GM23248 (cell line): ENCODE results near the gene VASN.

Source experiments
- EZH2 ChIP-seq: fragments of 200-600 bp; sonication (generic); IDR thresholded peaks from 2 replicates; pipeline ENCODE4 v1.6.1; 2018; ENCODE audit warnings: antibody characterized with exemption, mild to moderate bottlenecking; ENCODE audit not compliant: insufficient read depth, poor library complexity, severe bottlenecking
- EZH2phosphoT487 ChIP-seq: fragments of 200-600 bp; sonication (generic); IDR thresholded peaks from 2 replicates; pipeline ENCODE4 v1.6.1; 2018; ENCODE audit warnings: antibody characterized with exemption, moderate library complexity, mild to moderate bottlenecking, low read depth; ENCODE audit not compliant: insufficient read depth

DNA sequence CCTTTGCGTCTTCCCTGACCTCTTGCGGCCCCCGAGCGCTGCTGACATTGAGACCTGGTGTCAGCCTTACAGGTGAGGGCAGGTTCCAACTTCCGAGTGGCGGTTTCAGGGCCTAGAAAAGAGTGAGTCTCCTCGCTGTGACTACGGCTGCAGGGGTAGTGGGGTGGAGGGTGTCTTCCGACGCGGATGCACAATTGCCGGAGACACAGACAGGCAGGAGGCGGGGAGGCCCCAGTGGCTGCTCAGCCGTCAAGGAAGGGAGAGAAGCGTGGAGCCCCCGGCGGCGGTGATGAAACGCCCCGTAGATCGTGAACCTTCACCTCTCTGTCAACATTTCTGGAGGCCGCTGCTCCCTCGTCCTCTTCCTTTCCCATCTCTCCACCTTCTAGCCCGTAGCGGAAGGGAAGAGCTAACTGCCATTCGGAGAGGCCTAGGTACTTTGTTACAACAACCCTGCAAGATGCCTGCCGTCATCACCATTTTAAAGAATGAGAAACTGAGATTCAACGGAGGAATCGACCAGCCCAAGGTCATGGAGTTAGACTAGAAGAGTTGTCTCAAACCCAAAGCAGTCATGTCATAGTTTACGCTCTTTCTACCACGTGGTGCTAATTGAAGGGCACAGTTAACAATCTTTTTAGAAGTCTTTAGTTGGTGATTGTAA lies 54.5 kb downstream of the VASN start:
- TF ChIP-seq EZH2 (no peak), EZH2phosphoT487 (no peak)
